ENCODE measurements around the gene KIAA1958. TPM values are rescaled to one million over a fixed set of nuclear protein-coding genes. Genes with fewer than 3 reads are reported as not detected.

KIAA1958 gene
- total and polyA plus RNA-seq, 5 donors = 0.66 to 4.4 (median 3.1) TPM

- Histone ChIP-seq H3K4me1 (ENCODE audit: control insufficient read depth, insufficient read depth, low read length) (no peaks in the 10 kb centered on the region), H3K9me3 (ENCODE audit: control insufficient read depth, low read length) (no peaks in the 10 kb centered on the region), H3K27me3 (ENCODE audit: control insufficient read depth, insufficient read depth) (no peaks in the 10 kb centered on the region), H3K4me3 (ENCODE audit: low read length) (no peak overlapping the region), H3K27ac (ENCODE audit: low read length) (no peak overlapping the region)
- 81% methylated on average over 6 of the region's 6 CpGs for WGBS
- DNase-seq (no peak), ATAC-seq (no peak)
- intact Hi-C loops (cut with DNase I) = no loop called here
These were observed 45.1 kb downstream of the KIAA1958 start for GRCh38 chr9:112531666-112532282.

- WGBS = 24% methylated on average over 1 of the region's 1 CpG
- no peak overlapping the region for H3K27ac ChIP-seq (ENCODE audit: low read length)
- intact Hi-C loops (cut with DNase I) = no loop called here
- ATAC-seq = peak; percentile 81 to 94
- no peaks in the 10 kb centered on the region for H3K27me3 ChIP-seq (ENCODE audit: control insufficient read depth, insufficient read depth)
- peak in 2 of 3 donors; percentile 60 to 63 for DNase-seq
- no peaks in the 10 kb centered on the region for H3K4me1 ChIP-seq (ENCODE audit: control insufficient read depth, insufficient read depth, low read length)
- no peak overlapping the region for H3K4me3 ChIP-seq (ENCODE audit: low read length)
- no peaks in the 10 kb centered on the region for H3K9me3 ChIP-seq (ENCODE audit: control insufficient read depth, low read length)
These were observed 45.8 kb downstream of the KIAA1958 start for GRCh38 chr9:112532427-112532826.

- WGBS = 82% methylated on average over 3 of the region's 3 CpGs
- H3K4me3 ChIP-seq (ENCODE audit: low read length) = no peak overlapping the region
- DNase-seq (no peak), ATAC-seq (no peak)
- intact Hi-C loops (cut with DNase I) = no loop called here
- no peaks in the 10 kb centered on the region for H3K27me3 ChIP-seq (ENCODE audit: control insufficient read depth, insufficient read depth)
- H3K9me3 ChIP-seq (ENCODE audit: control insufficient read depth, low read length) = no peaks in the 10 kb centered on the region
- H3K4me1 ChIP-seq (ENCODE audit: control insufficient read depth, insufficient read depth, low read length) = no peaks in the 10 kb centered on the region
- no peak overlapping the region for H3K27ac ChIP-seq (ENCODE audit: low read length)
These were observed 47.0 kb downstream of the KIAA1958 start for GRCh38 chr9:112533660-112534059.

DNA sequence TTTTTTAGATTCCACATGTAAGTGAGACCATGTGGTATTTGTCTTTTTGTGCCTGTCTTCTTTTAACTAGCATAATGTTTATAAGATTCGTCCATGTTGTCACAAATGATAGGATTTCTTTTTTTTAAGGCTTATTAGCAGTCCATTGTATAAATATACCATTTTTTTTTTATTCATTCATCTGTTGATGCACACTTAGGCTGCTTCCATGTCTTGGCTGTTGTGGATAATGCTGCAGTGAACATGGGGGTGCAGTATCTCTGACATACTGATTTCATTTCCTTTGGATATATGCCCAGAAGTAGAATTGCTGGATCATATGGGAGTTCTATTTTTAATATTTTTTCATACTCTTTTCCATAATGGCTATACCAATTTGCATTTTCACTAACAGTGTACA, 48.7 kb downstream of the KIAA1958 start:
- no peaks in the 10 kb centered on the region for H3K4me1 ChIP-seq (ENCODE audit: control insufficient read depth, insufficient read depth, low read length)
- ATAC-seq = no peak
- H3K27ac ChIP-seq (ENCODE audit: low read length) = no peak overlapping the region
- H3K27me3 ChIP-seq (ENCODE audit: control insufficient read depth, insufficient read depth) = no peaks in the 10 kb centered on the region
- intact Hi-C loops (cut with DNase I) = no loop called here
- 0% methylated on average over 1 of the region's 1 CpG for WGBS
- H3K9me3 ChIP-seq (ENCODE audit: control insufficient read depth, low read length) = no peaks in the 10 kb centered on the region
- no peak for DNase-seq
- no peak overlapping the region for H3K4me3 ChIP-seq (ENCODE audit: low read length)

DNA sequence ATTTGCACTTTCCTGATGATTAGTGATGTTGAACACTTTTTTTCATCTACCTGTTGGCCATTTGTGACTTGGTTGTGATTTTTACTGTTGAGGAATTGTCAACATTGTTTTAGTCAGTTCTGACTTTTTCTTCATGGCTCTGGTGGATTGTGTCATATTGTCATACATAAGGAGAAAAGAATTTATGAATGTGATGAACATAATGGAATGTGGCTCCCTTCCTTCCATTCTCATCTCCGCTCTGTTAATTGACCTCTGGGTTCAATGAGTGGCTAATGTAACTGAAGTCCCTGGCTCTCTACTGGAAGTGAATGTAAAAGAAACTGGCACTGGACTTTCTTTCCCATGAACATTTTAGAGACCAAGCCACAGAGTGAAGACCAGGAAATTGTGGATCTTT, 49.2 kb downstream of the KIAA1958 start:
- no peaks in the 10 kb centered on the region for H3K4me1 ChIP-seq (ENCODE audit: control insufficient read depth, insufficient read depth, low read length)
- DNase-seq (no peak), ATAC-seq (no peak)
- H3K27ac ChIP-seq (ENCODE audit: low read length) = no peak overlapping the region
- H3K27me3 ChIP-seq (ENCODE audit: control insufficient read depth, insufficient read depth) = no peaks in the 10 kb centered on the region
- H3K4me3 ChIP-seq (ENCODE audit: low read length) = no peak overlapping the region
- WGBS = 53% methylated on average over 1 of the region's 1 CpG
- H3K9me3 ChIP-seq (ENCODE audit: control insufficient read depth, low read length) = no peaks in the 10 kb centered on the region
- intact Hi-C loops (cut with DNase I) = no loop called here

GRCh38 chr9:112537561-112537960, 50.9 kb downstream of the KIAA1958 start:
- WGBS = 45% methylated on average over 1 of the region's 1 CpG
- intact Hi-C loops (cut with DNase I) = no loop called here
- Histone ChIP-seq H3K4me3 (ENCODE audit: low read length) (no peak overlapping the region), H3K27me3 (ENCODE audit: control insufficient read depth, insufficient read depth) (no peaks in the 10 kb centered on the region), H3K27ac (ENCODE audit: low read length) (no peak overlapping the region), H3K9me3 (ENCODE audit: control insufficient read depth, low read length) (no peaks in the 10 kb centered on the region), H3K4me1 (ENCODE audit: control insufficient read depth, insufficient read depth, low read length) (no peaks in the 10 kb centered on the region)
- DNase-seq (no peak), ATAC-seq (no peak)

GRCh38 chr9:112540800-112541199, 54.2 kb downstream of the KIAA1958 start:
- no peaks in the 10 kb centered on the region for H3K9me3 ChIP-seq (ENCODE audit: control insufficient read depth, low read length)

GRCh38 chr9:112541685-112542084, 55.1 kb downstream of the KIAA1958 start:
- H3K4me3 ChIP-seq (ENCODE audit: low read length) = no peak overlapping the region
- H3K27me3 ChIP-seq (ENCODE audit: control insufficient read depth, insufficient read depth) = no peaks in the 10 kb centered on the region
- ATAC-seq = no peak
- 51% methylated on average over 7 of the region's 7 CpGs for WGBS
- no peaks in the 10 kb centered on the region for H3K4me1 ChIP-seq (ENCODE audit: control insufficient read depth, insufficient read depth, low read length)
- H3K9me3 ChIP-seq (ENCODE audit: control insufficient read depth, low read length) = no peaks in the 10 kb centered on the region
- intact Hi-C loops (cut with DNase I) = no loop called here
- DNase-seq = no peak
- H3K27ac ChIP-seq (ENCODE audit: low read length) = no peak overlapping the region

More at GRCh38 chr9:112540800-112541199, 54.2 kb downstream of the KIAA1958 start:
- intact Hi-C loops (cut with DNase I) = no loop called here
- Histone ChIP-seq H3K4me3 (ENCODE audit: low read length) (no peak overlapping the region), H3K27ac (ENCODE audit: low read length) (no peak overlapping the region), H3K4me1 (ENCODE audit: control insufficient read depth, insufficient read depth, low read length) (no peaks in the 10 kb centered on the region), H3K27me3 (ENCODE audit: control insufficient read depth, insufficient read depth) (no peaks in the 10 kb centered on the region)
- no peak for ATAC-seq
- WGBS = 95% methylated on average over 4 of the region's 4 CpGs
- no peak for DNase-seq

DNA sequence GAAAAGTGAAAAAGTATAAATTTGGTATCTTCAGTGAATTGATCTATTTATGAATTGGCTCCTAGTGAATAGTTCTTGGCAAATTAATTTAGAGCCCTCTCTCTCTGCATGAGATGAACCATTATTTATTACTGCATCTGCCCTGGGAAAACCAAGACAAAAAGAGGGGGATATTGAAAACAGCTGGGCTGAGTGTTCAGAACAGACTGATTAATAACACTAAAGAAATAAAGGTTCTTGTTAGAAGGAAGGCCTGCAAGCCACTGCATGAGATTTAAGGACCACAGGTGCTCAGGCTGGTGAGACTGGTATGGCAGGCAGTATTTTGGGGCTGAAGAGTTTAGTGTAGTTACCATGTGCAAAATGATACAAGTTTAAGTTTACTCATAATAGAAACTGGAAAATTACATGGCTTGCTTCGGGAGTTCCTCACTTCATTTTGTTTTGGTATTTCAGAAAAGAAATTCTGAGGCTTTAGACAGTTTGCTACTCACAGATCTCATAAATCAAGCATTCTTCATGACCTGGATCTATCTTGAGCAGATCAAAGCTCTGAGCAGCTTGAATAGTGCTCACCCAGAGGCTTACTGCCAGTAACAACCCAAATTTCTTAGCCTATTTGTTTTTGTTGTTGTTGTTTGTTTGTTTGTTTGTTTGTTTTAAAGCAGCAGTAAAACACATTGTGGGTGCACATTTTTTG, 56.1 kb downstream of the KIAA1958 start:
- Histone ChIP-seq H3K27ac (ENCODE audit: low read length) (no peak overlapping the region), H3K9me3 (ENCODE audit: control insufficient read depth, low read length) (no peaks in the 10 kb centered on the region), H3K4me1 (ENCODE audit: control insufficient read depth, insufficient read depth, low read length) (no peaks in the 10 kb centered on the region), H3K4me3 (ENCODE audit: low read length) (no peak overlapping the region), H3K27me3 (ENCODE audit: control insufficient read depth, insufficient read depth) (no peaks in the 10 kb centered on the region)
- intact Hi-C loops (cut with DNase I) = no loop called here
- WGBS = 94% methylated on average over 1 of the region's 1 CpG
- DNase-seq = no peak
- no peak for ATAC-seq

DNA sequence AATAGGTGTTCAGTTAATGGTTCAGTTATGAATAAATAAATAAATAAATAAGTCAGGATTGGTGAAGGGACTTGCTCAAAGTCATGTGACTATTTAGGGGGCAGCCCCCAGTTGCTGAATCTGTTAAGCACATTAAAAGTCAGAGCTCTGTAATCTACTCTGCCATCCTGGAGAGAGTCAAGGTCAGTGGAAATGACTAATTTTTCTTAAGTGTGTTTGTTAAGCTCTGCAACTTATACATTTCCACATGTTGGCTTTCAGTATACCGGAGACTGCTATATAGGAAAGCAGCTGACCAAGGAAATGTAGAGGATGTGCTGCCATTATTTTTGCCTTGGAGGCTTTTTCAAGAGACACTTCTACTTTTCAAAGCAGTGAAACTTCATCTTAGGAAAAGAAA, 57.9 kb downstream of the KIAA1958 start:
- WGBS = 81% methylated on average over 1 of the region's 1 CpG
- Histone ChIP-seq H3K4me1 (ENCODE audit: control insufficient read depth, insufficient read depth, low read length) (no peaks in the 10 kb centered on the region), H3K27ac (ENCODE audit: low read length) (no peak overlapping the region), H3K9me3 (ENCODE audit: control insufficient read depth, low read length) (no peaks in the 10 kb centered on the region), H3K4me3 (ENCODE audit: low read length) (no peak overlapping the region), H3K27me3 (ENCODE audit: control insufficient read depth, insufficient read depth) (no peaks in the 10 kb centered on the region)
- DNase-seq (no peak), ATAC-seq (no peak)
- intact Hi-C loops (cut with DNase I) = no loop called here

- DNase-seq (no peak), ATAC-seq (no peak)
- no peaks in the 10 kb centered on the region for H3K4me1 ChIP-seq (ENCODE audit: control insufficient read depth, insufficient read depth, low read length)
- no peaks in the 10 kb centered on the region for H3K27me3 ChIP-seq (ENCODE audit: control insufficient read depth, insufficient read depth)
- no peaks in the 10 kb centered on the region for H3K9me3 ChIP-seq (ENCODE audit: control insufficient read depth, low read length)
- no peak overlapping the region for H3K27ac ChIP-seq (ENCODE audit: low read length)
- intact Hi-C loops (cut with DNase I) = no loop called here
- H3K4me3 ChIP-seq (ENCODE audit: low read length) = no peak overlapping the region
These were observed 58.6 kb downstream of the KIAA1958 start for GRCh38 chr9:112545237-112545636.

Data from right cardiac atrium (tissue), 5 donors.